HEK293 (cell line): ENCODE data around the gene DCTN4.

ENCODE experiments used
- GLI2 ChIP-seq: fragments of 450-650 bp; formaldehyde crosslinking; IDR thresholded peaks from 2 replicates; pipeline ENCODE4; 2017; ENCODE audit warnings: missing biosample characterization, missing genetic modification characterization, low read depth, borderline replicate concordance
- KLF9 ChIP-seq: fragments of 450-650 bp; formaldehyde crosslinking; IDR thresholded peaks from 2 replicates; pipeline ENCODE4 v1.5.1; 2016; ENCODE audit warnings: missing biosample characterization, missing genetic modification characterization, low read depth
- PRDM4 ChIP-seq: fragments of 450-650 bp; formaldehyde crosslinking; IDR thresholded peaks from 2 replicates; pipeline ENCODE4 v1.5.1; 2017; ENCODE audit warnings: missing biosample characterization, missing genetic modification characterization
- ZNF404 ChIP-seq: fragments of 450-650 bp; formaldehyde crosslinking; IDR thresholded peaks from 2 replicates; pipeline ENCODE4 v1.5.1; 2017; ENCODE audit warnings: missing biosample characterization, missing genetic modification characterization
- ZNF621 ChIP-seq: fragments of 450-650 bp; formaldehyde crosslinking; IDR thresholded peaks from 2 replicates; pipeline ENCODE4 v1.5.1; 2017; ENCODE audit warnings: missing biosample characterization, missing genetic modification characterization
- TF ChIP-seq, protein P1 (sequence below): fragments of 450-650 bp; formaldehyde crosslinking; IDR thresholded peaks from 2 replicates; pipeline ENCODE4 v1.5.1; 2016; ENCODE audit warnings: missing biosample characterization, missing genetic modification characterization

DNA sequence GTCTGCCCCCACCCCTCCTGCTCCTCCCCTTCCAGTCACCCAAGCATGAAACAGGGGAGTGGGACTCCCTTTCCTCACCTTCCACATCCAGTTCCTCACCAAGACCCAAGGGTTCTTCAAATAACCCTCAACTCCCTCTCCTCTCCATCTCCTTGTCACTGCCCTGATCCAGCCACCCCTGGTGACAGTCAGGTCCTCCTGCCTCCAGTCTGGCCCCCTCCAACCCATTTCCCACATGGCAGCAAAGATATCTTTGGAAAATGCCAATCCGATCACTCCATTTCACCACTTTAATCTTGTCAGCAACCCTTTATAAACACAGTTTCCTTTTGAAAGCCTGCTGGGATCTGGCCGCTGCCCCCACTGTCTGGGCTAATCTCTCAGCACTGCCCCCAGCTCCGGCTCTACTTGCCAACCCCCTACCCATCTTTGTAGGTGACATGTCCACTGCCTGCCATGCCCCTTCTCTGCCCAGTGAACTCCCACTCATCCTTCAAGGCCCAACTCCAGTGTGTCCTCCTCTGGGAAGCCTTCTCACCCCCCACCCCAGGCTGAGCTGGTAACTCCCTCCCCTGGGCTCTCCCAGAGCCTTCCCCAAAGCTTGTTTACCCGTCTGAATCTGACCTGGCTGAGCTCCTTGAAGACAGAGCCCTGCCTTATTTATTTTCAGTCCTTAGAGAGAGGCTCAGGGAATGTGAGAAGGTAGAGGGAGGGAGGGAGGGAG, 98.5 kb downstream of the DCTN4 start:
- TF ChIP-seq ZNF621 (tag by site-specific recombination) (no peak), GLI2 (no peak), ZNF404 (tag by site-specific recombination) (no peak), KLF9 (tag by site-specific recombination) (no peak), PRDM4 (no peak)
- TF ChIP-seq, protein P1, sequence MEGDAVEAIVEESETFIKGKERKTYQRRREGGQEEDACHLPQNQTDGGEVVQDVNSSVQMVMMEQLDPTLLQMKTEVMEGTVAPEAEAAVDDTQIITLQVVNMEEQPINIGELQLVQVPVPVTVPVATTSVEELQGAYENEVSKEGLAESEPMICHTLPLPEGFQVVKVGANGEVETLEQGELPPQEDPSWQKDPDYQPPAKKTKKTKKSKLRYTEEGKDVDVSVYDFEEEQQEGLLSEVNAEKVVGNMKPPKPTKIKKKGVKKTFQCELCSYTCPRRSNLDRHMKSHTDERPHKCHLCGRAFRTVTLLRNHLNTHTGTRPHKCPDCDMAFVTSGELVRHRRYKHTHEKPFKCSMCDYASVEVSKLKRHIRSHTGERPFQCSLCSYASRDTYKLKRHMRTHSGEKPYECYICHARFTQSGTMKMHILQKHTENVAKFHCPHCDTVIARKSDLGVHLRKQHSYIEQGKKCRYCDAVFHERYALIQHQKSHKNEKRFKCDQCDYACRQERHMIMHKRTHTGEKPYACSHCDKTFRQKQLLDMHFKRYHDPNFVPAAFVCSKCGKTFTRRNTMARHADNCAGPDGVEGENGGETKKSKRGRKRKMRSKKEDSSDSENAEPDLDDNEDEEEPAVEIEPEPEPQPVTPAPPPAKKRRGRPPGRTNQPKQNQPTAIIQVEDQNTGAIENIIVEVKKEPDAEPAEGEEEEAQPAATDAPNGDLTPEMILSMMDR (tag by site-specific recombination) = no peak
